ENCODE results near the gene DOCK6. TPM values are rescaled to one million over a fixed set of nuclear protein-coding genes. Genes with fewer than 3 reads are reported as not detected.

DOCK6 gene
- total RNA-seq, 1 experiment from 2014 or later = 88.8 TPM

GRCh38 chr19:11221082-11221598 is 41.2 kb downstream of the DOCK6 start (continued):
- TF ChIP-seq, protein P1, sequence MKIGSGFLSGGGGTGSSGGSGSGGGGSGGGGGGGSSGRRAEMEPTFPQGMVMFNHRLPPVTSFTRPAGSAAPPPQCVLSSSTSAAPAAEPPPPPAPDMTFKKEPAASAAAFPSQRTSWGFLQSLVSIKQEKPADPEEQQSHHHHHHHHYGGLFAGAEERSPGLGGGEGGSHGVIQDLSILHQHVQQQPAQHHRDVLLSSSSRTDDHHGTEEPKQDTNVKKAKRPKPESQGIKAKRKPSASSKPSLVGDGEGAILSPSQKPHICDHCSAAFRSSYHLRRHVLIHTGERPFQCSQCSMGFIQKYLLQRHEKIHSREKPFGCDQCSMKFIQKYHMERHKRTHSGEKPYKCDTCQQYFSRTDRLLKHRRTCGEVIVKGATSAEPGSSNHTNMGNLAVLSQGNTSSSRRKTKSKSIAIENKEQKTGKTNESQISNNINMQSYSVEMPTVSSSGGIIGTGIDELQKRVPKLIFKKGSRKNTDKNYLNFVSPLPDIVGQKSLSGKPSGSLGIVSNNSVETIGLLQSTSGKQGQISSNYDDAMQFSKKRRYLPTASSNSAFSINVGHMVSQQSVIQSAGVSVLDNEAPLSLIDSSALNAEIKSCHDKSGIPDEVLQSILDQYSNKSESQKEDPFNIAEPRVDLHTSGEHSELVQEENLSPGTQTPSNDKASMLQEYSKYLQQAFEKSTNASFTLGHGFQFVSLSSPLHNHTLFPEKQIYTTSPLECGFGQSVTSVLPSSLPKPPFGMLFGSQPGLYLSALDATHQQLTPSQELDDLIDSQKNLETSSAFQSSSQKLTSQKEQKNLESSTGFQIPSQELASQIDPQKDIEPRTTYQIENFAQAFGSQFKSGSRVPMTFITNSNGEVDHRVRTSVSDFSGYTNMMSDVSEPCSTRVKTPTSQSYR (CRISPR knock-in tag; IDR thresholded peaks at IDR 0.05) = no peak
- TF ChIP-seq, protein P2, sequence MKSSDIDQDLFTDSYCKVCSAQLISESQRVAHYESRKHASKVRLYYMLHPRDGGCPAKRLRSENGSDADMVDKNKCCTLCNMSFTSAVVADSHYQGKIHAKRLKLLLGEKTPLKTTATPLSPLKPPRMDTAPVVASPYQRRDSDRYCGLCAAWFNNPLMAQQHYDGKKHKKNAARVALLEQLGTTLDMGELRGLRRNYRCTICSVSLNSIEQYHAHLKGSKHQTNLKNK (CRISPR knock-in tag; IDR thresholded peaks at IDR 0.05) = no peak
- TF ChIP-seq CREM (CRISPR knock-in tag; IDR thresholded peaks at IDR 0.05) (no peak), ZNF423 (CRISPR knock-in tag; IDR thresholded peaks at IDR 0.05) (no peak), ZNF671 (CRISPR knock-in tag; IDR thresholded peaks at IDR 0.05) (no peak)

DNA sequence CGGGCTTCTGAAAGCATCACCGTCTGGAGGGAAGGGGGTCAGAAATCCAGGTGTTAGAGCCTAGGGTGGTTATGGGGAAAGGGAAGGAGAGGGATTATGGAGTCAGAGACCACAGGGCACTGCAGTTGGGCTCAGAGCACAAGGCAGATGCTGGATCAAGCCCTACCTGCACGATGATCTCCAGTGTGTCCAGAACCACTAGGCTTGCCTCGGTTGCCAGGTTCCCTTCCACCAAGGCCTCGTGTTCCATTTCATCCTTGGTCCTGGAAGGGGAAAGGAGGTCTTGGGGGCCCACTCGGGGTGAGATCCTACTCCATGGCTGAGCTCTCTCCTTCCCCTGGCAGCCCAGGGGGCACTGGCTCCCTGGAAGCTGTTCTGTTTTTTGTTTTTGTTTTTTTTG is 47.9 kb downstream of the DOCK6 start:
- Mint-ChIP-seq H3K4me3 (no peak overlapping the region), H3K27ac (no peak overlapping the region), H3K27me3 (ENCODE audit: low read depth) (no peaks in the 10 kb centered on the region), H3K36me3 (peaks cover 30% of the 10 kb centered on the region), H3K4me1 (no peaks in the 10 kb centered on the region), H3K9me3 (peaks cover 3% of the 10 kb centered on the region; the same call in 1 of the 2 replicates)
- ChIA-PET CTCF (no interaction called here), POLR2A (interaction anchor here (0.7 kb wide), 1 partner anchor 207 kb away, joined by 5 read pairs; no protein-coding TSS in a partner anchor)
- no peak for DNase-seq (ENCODE audit: low spot score)
- ATAC-seq = no peak
- no peak for TF ChIP-seq E2F1 (CRISPR knock-in tag; IDR thresholded peaks at IDR 0.05)
- TF ChIP-seq, protein P3, sequence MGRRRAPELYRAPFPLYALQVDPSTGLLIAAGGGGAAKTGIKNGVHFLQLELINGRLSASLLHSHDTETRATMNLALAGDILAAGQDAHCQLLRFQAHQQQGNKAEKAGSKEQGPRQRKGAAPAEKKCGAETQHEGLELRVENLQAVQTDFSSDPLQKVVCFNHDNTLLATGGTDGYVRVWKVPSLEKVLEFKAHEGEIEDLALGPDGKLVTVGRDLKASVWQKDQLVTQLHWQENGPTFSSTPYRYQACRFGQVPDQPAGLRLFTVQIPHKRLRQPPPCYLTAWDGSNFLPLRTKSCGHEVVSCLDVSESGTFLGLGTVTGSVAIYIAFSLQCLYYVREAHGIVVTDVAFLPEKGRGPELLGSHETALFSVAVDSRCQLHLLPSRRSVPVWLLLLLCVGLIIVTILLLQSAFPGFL (CRISPR knock-in tag; IDR thresholded peaks at IDR 0.05; ENCODE audit: borderline replicate concordance) = no peak
- TF ChIP-seq, protein P4, sequence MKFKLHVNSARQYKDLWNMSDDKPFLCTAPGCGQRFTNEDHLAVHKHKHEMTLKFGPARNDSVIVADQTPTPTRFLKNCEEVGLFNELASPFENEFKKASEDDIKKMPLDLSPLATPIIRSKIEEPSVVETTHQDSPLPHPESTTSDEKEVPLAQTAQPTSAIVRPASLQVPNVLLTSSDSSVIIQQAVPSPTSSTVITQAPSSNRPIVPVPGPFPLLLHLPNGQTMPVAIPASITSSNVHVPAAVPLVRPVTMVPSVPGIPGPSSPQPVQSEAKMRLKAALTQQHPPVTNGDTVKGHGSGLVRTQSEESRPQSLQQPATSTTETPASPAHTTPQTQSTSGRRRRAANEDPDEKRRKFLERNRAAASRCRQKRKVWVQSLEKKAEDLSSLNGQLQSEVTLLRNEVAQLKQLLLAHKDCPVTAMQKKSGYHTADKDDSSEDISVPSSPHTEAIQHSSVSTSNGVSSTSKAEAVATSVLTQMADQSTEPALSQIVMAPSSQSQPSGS (CRISPR knock-in tag; IDR thresholded peaks at IDR 0.05; ENCODE audit: borderline replicate concordance, low read depth) = no peak
- no peak for TF ChIP-seq SMAD4 (CRISPR knock-in tag; IDR thresholded peaks at IDR 0.05)
- TF ChIP-seq CREB1 (CRISPR knock-in tag; IDR thresholded peaks at IDR 0.05) = no peak
- TF ChIP-seq, protein P5, sequence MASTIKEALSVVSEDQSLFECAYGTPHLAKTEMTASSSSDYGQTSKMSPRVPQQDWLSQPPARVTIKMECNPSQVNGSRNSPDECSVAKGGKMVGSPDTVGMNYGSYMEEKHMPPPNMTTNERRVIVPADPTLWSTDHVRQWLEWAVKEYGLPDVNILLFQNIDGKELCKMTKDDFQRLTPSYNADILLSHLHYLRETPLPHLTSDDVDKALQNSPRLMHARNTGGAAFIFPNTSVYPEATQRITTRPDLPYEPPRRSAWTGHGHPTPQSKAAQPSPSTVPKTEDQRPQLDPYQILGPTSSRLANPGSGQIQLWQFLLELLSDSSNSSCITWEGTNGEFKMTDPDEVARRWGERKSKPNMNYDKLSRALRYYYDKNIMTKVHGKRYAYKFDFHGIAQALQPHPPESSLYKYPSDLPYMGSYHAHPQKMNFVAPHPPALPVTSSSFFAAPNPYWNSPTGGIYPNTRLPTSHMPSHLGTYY (CRISPR knock-in tag; IDR thresholded peaks at IDR 0.05) = no peak
- no peak for TF ChIP-seq ETV6 (CRISPR knock-in tag; IDR thresholded peaks at IDR 0.05)
- TF ChIP-seq, protein P6, sequence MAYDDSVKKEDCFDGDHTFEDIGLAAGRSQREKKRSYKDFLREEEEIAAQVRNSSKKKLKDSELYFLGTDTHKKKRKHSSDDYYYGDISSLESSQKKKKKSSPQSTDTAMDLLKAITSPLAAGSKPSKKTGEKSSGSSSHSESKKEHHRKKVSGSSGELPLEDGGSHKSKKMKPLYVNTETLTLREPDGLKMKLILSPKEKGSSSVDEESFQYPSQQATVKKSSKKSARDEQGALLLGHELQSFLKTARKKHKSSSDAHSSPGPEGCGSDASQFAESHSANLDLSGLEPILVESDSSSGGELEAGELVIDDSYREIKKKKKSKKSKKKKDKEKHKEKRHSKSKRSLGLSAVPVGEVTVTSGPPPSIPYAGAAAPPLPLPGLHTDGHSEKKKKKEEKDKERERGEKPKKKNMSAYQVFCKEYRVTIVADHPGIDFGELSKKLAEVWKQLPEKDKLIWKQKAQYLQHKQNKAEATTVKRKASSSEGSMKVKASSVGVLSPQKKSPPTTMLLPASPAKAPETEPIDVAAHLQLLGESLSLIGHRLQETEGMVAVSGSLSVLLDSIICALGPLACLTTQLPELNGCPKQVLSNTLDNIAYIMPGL (CRISPR knock-in tag; IDR thresholded peaks at IDR 0.05) = no peak
- TF ChIP-seq ZNF219 (CRISPR knock-in tag; IDR thresholded peaks at IDR 0.05; ENCODE audit: borderline replicate concordance) = no peak
- TF ChIP-seq FOXP4 (CRISPR knock-in tag; IDR thresholded peaks at IDR 0.05) = no peak
- TF ChIP-seq FOXJ3 (CRISPR knock-in tag; IDR thresholded peaks at IDR 0.05; ENCODE audit: borderline replicate concordance) = no peak
- no peak for TF ChIP-seq IRF2 (CRISPR knock-in tag; IDR thresholded peaks at IDR 0.05; ENCODE audit: borderline replicate concordance, low read depth)
- TF ChIP-seq PRRX2 (CRISPR knock-in tag; IDR thresholded peaks at IDR 0.05) = no peak
- TF ChIP-seq NR1H2 (CRISPR knock-in tag; IDR thresholded peaks at IDR 0.05) = no peak
- no peak for TF ChIP-seq ZNF396 (CRISPR knock-in tag; IDR thresholded peaks at IDR 0.05; ENCODE audit: borderline replicate concordance)
- TF ChIP-seq HMGA2 (CRISPR knock-in tag; IDR thresholded peaks at IDR 0.05) = no peak

All from WTC11 (cell line).